ENCODE data around the gene CMBL.

DNA sequence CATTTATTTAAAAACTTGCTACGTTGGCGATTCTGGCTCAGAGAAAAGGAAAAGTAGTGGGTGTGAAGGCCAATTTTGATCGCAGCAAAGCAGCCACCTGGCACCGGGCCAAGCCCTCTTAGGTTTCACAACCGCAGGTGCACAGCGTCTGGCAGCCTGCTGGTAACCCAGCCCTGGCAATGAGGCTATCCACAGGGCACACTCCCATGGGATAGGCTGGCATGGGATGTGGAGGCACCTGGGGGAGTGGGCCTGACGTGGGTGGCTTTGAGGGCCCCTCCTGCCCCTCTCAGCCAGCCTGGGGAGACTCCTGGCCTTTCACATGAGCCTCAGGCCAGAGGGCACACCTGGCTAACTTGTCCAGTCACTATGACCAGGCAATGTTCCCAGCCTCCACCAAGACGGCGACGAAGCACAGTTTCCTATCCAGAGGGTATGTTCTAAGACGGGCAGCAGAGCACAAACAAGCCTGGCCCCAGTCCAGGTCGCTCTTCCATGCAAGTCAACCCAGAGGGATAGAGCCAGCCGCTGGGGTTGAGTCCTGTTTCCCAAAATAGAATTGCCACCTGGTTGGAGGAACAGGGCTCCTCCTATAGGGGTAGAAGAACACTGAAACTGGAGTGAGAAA, 19.0 kb downstream of the CMBL start:
- TF ChIP-seq, protein P1, sequence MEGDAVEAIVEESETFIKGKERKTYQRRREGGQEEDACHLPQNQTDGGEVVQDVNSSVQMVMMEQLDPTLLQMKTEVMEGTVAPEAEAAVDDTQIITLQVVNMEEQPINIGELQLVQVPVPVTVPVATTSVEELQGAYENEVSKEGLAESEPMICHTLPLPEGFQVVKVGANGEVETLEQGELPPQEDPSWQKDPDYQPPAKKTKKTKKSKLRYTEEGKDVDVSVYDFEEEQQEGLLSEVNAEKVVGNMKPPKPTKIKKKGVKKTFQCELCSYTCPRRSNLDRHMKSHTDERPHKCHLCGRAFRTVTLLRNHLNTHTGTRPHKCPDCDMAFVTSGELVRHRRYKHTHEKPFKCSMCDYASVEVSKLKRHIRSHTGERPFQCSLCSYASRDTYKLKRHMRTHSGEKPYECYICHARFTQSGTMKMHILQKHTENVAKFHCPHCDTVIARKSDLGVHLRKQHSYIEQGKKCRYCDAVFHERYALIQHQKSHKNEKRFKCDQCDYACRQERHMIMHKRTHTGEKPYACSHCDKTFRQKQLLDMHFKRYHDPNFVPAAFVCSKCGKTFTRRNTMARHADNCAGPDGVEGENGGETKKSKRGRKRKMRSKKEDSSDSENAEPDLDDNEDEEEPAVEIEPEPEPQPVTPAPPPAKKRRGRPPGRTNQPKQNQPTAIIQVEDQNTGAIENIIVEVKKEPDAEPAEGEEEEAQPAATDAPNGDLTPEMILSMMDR (IDR thresholded peaks at IDR 0.05) = no peak
- TF ChIP-seq EZH2phosphoT487 (IDR thresholded peaks at IDR 0.05) = no peak
- no peak for TF ChIP-seq EZH2 (IDR thresholded peaks at IDR 0.05)

All from neural progenitor cell (in vitro differentiated cells).